Caco-2 (cell line): ENCODE results near the gene COL6A2. TPM values are rescaled to one million over a fixed set of nuclear protein-coding genes. Genes with fewer than 3 reads are reported as not detected.

Source experiments
- BruUV-seq: library from RNA; stranded (reverse); fragments of 400-500 nt; replicated peaks from 2 replicates; lab custom pipeline; 2021; lab: Mats Ljungman, UMichigan
- CTCF ChIA-PET: fragments of 300-600 bp; sonication (Branson Sonifier 250); formaldehyde crosslinking; loops from one replicate; lab custom pipeline; 2022; ENCODE audit warnings: antibody characterized with exemption; lab: Charles Lee
- POLR2A ChIA-PET: fragments of 300-600 bp; sonication (Branson Sonifier 250); formaldehyde crosslinking; loops from one replicate; lab custom pipeline; 2022; ENCODE audit warnings: antibody characterized with exemption; lab: Charles Lee
- DNase-seq, 2 experiments: peaks; one replicate each; pipeline versions ENCODE4 v3.0.0 to v3.0.0-alpha.2; 2020 to 2022
- H3K27me3 ChIP-seq: replicated peaks from 2 replicates; pipeline ENCODE4 v1.6.0; 2011; ENCODE audit warnings: low read length; ENCODE audit not compliant: control insufficient read depth, insufficient read depth
- H3K36me3 ChIP-seq: 2 replicates; pipeline ENCODE4 v1.5.1; 2011; ENCODE audit warnings: low read length; ENCODE audit not compliant: control insufficient read depth, insufficient read depth
- H3K4me1 ChIP-seq: fragments of 250-450 bp; sonication (Bioruptor Pico); 2 replicates; pipeline ENCODE4 v1.5.1; 2020; ENCODE audit warnings: mild to moderate bottlenecking
- H3K4me3 ChIP-seq: 2 replicates; pipeline ENCODE4 v1.5.1; 2011; ENCODE audit warnings: low read depth, mild to moderate bottlenecking, control low read depth, low read length
- H3K9me3 ChIP-seq: fragments of 250-450 bp; sonication (Bioruptor Pico); 2 replicates; pipeline ENCODE4 v1.5.1; 2020; ENCODE audit warnings: mild to moderate bottlenecking, moderate library complexity
- H3K27ac Mint-ChIP-seq: one replicate; pipeline ENCODE4 v1.8.0; 2022; ENCODE audit warnings: mixed read lengths; ENCODE audit not compliant: unreplicated experiment
- H3K27me3 Mint-ChIP-seq: one replicate; pipeline ENCODE4 v1.8.0; 2022; ENCODE audit warnings: mixed read lengths; ENCODE audit not compliant: insufficient read depth, unreplicated experiment
- H3K36me3 Mint-ChIP-seq: one replicate; pipeline ENCODE4 v1.8.0; 2022; ENCODE audit warnings: mild to moderate bottlenecking, mixed read lengths; ENCODE audit not compliant: insufficient read depth, unreplicated experiment
- H3K4me1 Mint-ChIP-seq: one replicate; pipeline ENCODE4 v1.8.0; 2022; ENCODE audit warnings: low read depth, mixed read lengths; ENCODE audit not compliant: unreplicated experiment
- H3K4me3 Mint-ChIP-seq: one replicate; pipeline ENCODE4 v1.8.0; 2022; ENCODE audit warnings: mild to moderate bottlenecking, moderate library complexity, mixed read lengths; ENCODE audit not compliant: unreplicated experiment
- H3K9me3 Mint-ChIP-seq: one replicate; pipeline ENCODE4 v1.8.0; 2022; ENCODE audit warnings: mixed read lengths; ENCODE audit not compliant: unreplicated experiment
- intact Hi-C: fragments of 100-400 bp; cut with micrococcal nuclease; formaldehyde crosslinking; loops from one replicate; pipeline ENCODE4 v1.10.0; 2022; ENCODE audit not compliant: unreplicated experiment
- total RNA-seq: library from RNA; stranded (reverse); gene quantifications from 2 replicates; pipeline ENCODE4 v1.2.3, GENCODE V29; 2022
- TF ChIP-seq, protein P1 (sequence below), 2 experiments: fragments of 200-600 bp in 1 of 2; IDR thresholded peaks; 1 replicate in 1 of 2; 2 replicates in 1 of 2; pipeline versions ENCODE4 v1.5.1 to v1.8.0; 2011 to 2022; ENCODE audit warnings: antibody characterized with exemption in 1 of 2, control low read depth in 1 of 2, inconsistent platforms in 1 of 2, low read depth in 1 of 2, low read length in 1 of 2, mild to moderate bottlenecking in 1 of 2, moderate library complexity in 1 of 2; ENCODE audit not compliant: insufficient read depth in 1 of 2, severe bottlenecking in 1 of 2, unreplicated experiment in 1 of 2

COL6A2 gene
- total RNA-seq, 1 experiment from 2014 or later: 8.8 TPM

DNA sequence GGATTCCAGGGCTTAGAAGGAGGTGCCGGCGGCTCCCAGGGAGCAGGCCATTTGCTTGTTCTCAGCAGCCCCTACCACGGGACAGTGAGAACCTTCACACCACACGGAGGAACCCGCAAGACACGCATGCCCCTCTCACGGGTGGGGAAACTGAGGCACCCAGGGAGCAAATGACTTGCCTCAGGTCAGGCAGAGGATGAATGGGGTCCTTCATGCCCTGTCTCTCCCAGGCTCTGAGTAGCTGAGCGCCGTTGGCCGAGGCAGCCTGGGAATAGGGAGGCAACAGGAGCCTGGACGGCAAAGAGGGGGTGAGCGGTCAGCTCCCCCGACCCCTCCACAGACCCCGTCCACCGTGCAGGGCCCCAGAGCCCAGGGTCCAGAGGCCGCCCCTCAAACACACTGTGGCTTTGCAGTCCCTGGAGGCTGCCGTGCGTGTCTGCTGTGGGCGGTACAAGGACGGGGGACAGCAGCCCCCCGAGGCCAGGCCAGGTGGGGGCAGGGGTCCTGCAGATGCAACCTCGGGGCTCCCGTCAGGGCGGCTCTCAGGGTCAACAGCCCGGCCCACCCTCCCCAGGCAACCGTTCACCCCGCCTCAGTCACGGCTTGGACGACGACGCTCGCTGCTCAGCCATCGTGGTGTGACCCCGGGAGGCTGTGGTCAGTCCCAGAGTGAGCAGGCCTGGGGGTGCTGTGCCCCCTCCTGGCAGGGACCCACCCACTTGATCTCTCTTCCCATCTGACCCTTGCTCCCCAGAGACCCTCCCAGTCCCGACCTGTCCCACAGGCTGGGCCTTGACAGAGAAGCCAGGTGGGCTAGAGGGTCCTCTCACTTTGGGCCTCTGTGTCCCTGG, 15.8 kb upstream of the COL6A2 start:
- Mint-ChIP-seq H3K4me3 (no peak overlapping the region), H3K36me3 (no peaks in the 10 kb centered on the region), H3K9me3 (no peaks in the 10 kb centered on the region), H3K27ac (no peak overlapping the region), H3K27me3 (no peaks in the 10 kb centered on the region), H3K4me1 (no peaks in the 10 kb centered on the region)
- H3K27me3 ChIP-seq: no peaks in the 10 kb centered on the region
- no peak overlapping the region for H3K4me3 ChIP-seq
- POLR2A ChIA-PET: no interaction called here
- BruUV-seq: no TSS peak
- CTCF ChIA-PET: no interaction called here
- intact Hi-C loops: no loop called here
- H3K9me3 ChIP-seq: peaks cover 4% of the 10 kb centered on the region; the same call in 1 of the 2 replicates
- TF ChIP-seq, protein P1, sequence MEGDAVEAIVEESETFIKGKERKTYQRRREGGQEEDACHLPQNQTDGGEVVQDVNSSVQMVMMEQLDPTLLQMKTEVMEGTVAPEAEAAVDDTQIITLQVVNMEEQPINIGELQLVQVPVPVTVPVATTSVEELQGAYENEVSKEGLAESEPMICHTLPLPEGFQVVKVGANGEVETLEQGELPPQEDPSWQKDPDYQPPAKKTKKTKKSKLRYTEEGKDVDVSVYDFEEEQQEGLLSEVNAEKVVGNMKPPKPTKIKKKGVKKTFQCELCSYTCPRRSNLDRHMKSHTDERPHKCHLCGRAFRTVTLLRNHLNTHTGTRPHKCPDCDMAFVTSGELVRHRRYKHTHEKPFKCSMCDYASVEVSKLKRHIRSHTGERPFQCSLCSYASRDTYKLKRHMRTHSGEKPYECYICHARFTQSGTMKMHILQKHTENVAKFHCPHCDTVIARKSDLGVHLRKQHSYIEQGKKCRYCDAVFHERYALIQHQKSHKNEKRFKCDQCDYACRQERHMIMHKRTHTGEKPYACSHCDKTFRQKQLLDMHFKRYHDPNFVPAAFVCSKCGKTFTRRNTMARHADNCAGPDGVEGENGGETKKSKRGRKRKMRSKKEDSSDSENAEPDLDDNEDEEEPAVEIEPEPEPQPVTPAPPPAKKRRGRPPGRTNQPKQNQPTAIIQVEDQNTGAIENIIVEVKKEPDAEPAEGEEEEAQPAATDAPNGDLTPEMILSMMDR (IDR thresholded peaks at IDR 0.05; ENCODE audit: insufficient read depth in 1 of 2, low read depth in 1 of 2, low read length in 1 of 2, severe bottlenecking in 1 of 2, unreplicated experiment in 1 of 2): no peak
- no peaks in the 10 kb centered on the region for H3K4me1 ChIP-seq
- no peaks in the 10 kb centered on the region for H3K36me3 ChIP-seq
- DNase-seq: peak in 1 of 2 experiments; percentile 29

DNA sequence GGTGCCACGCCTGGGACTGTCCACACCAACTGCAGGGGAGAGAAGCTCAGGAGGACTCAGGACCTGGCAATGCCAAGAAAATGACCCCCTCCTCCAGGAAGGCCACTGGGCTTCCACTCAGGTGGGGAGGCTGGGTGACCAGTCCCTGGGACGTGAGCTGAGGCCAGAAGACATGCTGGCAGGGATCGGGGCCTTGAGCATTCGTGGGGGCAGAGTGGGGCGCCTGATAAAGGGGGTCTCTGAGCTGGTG, 15.3 kb upstream of the COL6A2 start:
- peak in 1 of 2 experiments; percentile 28 for DNase-seq
- Histone ChIP-seq H3K9me3 (peaks cover 10% of the 10 kb centered on the region; the same call in 1 of the 2 replicates), H3K27me3 (no peaks in the 10 kb centered on the region), H3K36me3 (no peaks in the 10 kb centered on the region), H3K4me3 (no peak overlapping the region), H3K4me1 (no peaks in the 10 kb centered on the region)
- POLR2A ChIA-PET: no interaction called here
- BruUV-seq: no TSS peak
- no peaks in the 10 kb centered on the region for H3K36me3 Mint-ChIP-seq
- no peaks in the 10 kb centered on the region for H3K4me1 Mint-ChIP-seq
- no peak overlapping the region for H3K4me3 Mint-ChIP-seq
- CTCF ChIA-PET: no interaction called here
- no peaks in the 10 kb centered on the region for H3K27me3 Mint-ChIP-seq
- H3K27ac Mint-ChIP-seq: no peak overlapping the region
- intact Hi-C loops: no loop called here
- TF ChIP-seq, protein P1 (IDR thresholded peaks at IDR 0.05; ENCODE audit: insufficient read depth in 1 of 2, low read depth in 1 of 2, low read length in 1 of 2, severe bottlenecking in 1 of 2, unreplicated experiment in 1 of 2): no peak
- H3K9me3 Mint-ChIP-seq: no peaks in the 10 kb centered on the region

DNA sequence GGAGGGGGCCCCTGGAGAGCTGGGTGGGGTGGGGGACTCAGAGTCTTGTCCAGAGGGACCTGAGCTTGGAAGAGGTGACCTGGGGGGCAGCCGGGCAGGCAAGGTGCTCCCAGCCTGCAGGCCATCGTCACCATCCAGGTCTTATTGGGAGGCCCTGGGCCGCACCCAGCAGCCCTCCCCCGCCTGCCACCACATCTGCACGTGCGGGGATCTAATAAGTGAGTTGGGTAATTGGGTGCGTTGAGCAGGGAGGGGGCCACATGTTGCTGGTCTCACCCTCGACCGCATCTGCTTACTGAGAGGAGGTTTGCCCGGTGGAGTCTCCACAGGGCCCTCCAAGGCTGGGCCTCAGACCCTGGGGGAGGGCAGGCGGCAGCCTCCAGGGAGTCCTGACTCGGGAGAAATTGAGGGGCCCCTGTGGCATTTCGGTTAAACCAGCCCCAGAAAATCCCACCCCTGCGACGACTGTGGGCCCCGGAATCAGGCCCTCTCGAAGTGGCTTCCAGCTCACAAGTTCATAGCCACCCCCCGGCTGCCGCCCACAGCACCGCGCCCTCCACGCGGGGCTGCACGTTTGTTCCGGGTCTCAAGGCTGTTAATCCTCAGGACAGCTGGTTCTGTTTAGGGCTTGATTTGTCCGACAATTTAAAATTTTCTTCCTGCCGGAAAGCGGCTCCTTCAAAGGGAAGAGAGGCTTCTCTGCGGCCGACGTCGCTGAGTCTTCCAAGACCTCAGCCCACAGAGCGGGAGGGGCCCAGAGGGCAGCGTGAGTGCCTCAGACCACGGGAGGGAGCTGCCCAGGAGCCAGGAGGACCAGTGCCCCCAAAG, 14.7 kb upstream of the COL6A2 start:
- ChIA-PET POLR2A (no interaction called here), CTCF (no interaction called here)
- Histone ChIP-seq H3K9me3 (peaks cover 10% of the 10 kb centered on the region; the same call in 1 of the 2 replicates), H3K27me3 (no peaks in the 10 kb centered on the region), H3K4me1 (no peaks in the 10 kb centered on the region), H3K4me3 (no peak overlapping the region), H3K36me3 (no peaks in the 10 kb centered on the region)
- intact Hi-C loops: no loop called here
- BruUV-seq: no TSS peak
- H3K9me3 Mint-ChIP-seq: peaks cover 4% of the 10 kb centered on the region
- DNase-seq: peak in 1 of 2 experiments; percentile 30
- no peak overlapping the region for H3K27ac Mint-ChIP-seq
- H3K4me3 Mint-ChIP-seq: no peak overlapping the region
- H3K4me1 Mint-ChIP-seq: no peaks in the 10 kb centered on the region
- peaks cover 2% of the 10 kb centered on the region for H3K27me3 Mint-ChIP-seq
- H3K36me3 Mint-ChIP-seq: no peaks in the 10 kb centered on the region
- TF ChIP-seq, protein P1 (IDR thresholded peaks at IDR 0.05; ENCODE audit: insufficient read depth in 1 of 2, low read depth in 1 of 2, low read length in 1 of 2, severe bottlenecking in 1 of 2, unreplicated experiment in 1 of 2): no peak
